HepG2 (cell line): Measurements from ENCODE around the gene C1orf159. TPM values are rescaled to one million over a fixed set of nuclear protein-coding genes. Genes with fewer than 3 reads are reported as not detected.

Experiments used
- ATAC-seq: fragments of 200-7000 bp; cut with Tn5 transposase; 3 replicates; pipeline ENCODE4 v1.9.1; 2020; ENCODE audit warnings: mild to moderate bottlenecking, moderate library complexity
- BruUV-seq: library from RNA; stranded (reverse); fragments of 400-500 nt; replicated peaks from 2 replicates; lab custom pipeline; 2021; lab: Mats Ljungman, UMichigan
- CTCF ChIA-PET: fragments of 300-600 bp; formaldehyde crosslinking; extraction: SDS; loops from one replicate; lab custom pipeline; 2021; ENCODE audit warnings: low total read pairs, inconsistent platforms, low intra/inter-chr PET ratio; lab: Yijun Ruan, JAX
- POLR2A ChIA-PET: fragments of 350-600 bp; sonication (Branson Sonifier 250); formaldehyde crosslinking; loops from one replicate; lab custom pipeline; 2020; ENCODE audit warnings: antibody characterized with exemption, inconsistent platforms; lab: Yijun Ruan, JAX
- DNase-seq: peaks from one replicate; pipeline ENCODE4 v3.0.0-alpha.2; 2015; ENCODE audit warnings: low spot score
- FAIRE-seq: peaks from 3 replicates; lab custom pipeline; 2011; peaks lifted over from hg19 to GRCh38; lab: Jason Lieb, UNC
- H2AFZ ChIP-seq: one replicate; pipeline ENCODE4 v1.6.1; 2011; ENCODE audit warnings: low read length, inconsistent platforms
- H3K27ac ChIP-seq: fragments of 300-600 bp; 3 replicates; pipeline ENCODE4 v1.8.0; 2011; ENCODE audit warnings: mixed run types, mild to moderate bottlenecking, mixed read lengths, low read length, inconsistent platforms; ENCODE audit not compliant: insufficient read depth; ENCODE audit errors: extremely low read length
- H3K27me3 ChIP-seq, 2 experiments: fragments of 200-600 bp in 1 of 2; 2 replicates in 1 of 2; 3 replicates in 1 of 2; pipeline versions ENCODE4 v1.6.0 to v1.8.0; 2011; ENCODE audit warnings: low read length in 2 of 2, mild to moderate bottlenecking in 2 of 2, moderate library complexity in 2 of 2, inconsistent platforms in 1 of 2; ENCODE audit not compliant: insufficient read depth in 2 of 2, control insufficient read depth in 1 of 2
- H3K36me3 ChIP-seq, 2 experiments: fragments of 200-600 bp in 1 of 2; replicated peaks in 1 of 2; 2 replicates in 1 of 2; 3 replicates in 1 of 2; pipeline versions ENCODE4 v1.5.1 to v1.8.0; 2011; ENCODE audit warnings: low read length in 2 of 2, inconsistent platforms in 1 of 2; ENCODE audit not compliant: insufficient read depth in 2 of 2, control insufficient read depth in 1 of 2
- H3K4me1 ChIP-seq: 2 replicates; pipeline ENCODE4 v1.5.1; 2012; ENCODE audit warnings: low read length, inconsistent platforms; ENCODE audit not compliant: insufficient read depth
- H3K4me2 ChIP-seq: 2 replicates; pipeline ENCODE4 v1.6.0; 2011; ENCODE audit warnings: low read depth, low read length, inconsistent platforms
- H3K4me3 ChIP-seq, 3 experiments: fragments of 200-600 bp in 1 of 3; sonication (generic), shearing (Covaris generic) in 1 of 3; replicated peaks in 1 of 3; 2 replicates each; pipeline ENCODE4 v1.5.1; 2011 to 2016; ENCODE audit warnings: low read length in 3 of 3, inconsistent platforms in 2 of 3, low read depth in 2 of 3, mild to moderate bottlenecking in 2 of 3, control low read depth in 1 of 3, mixed read lengths in 1 of 3; ENCODE audit not compliant: insufficient read depth in 1 of 3
- H3K79me2 ChIP-seq: one replicate; pipeline ENCODE4 v1.6.1; 2011; ENCODE audit warnings: low read length, inconsistent platforms; ENCODE audit not compliant: insufficient read depth
- H3K9ac ChIP-seq: 2 replicates; pipeline ENCODE4 v1.6.0; 2011; ENCODE audit warnings: mild to moderate bottlenecking, low read depth, low read length, inconsistent platforms; ENCODE audit not compliant: insufficient read depth
- H3K9me3 ChIP-seq: 2 replicates; pipeline ENCODE4 v1.5.1; 2012; ENCODE audit warnings: mild to moderate bottlenecking, low read length
- H4K20me1 ChIP-seq: 2 replicates; pipeline ENCODE4 v1.6.0; 2011; ENCODE audit warnings: inconsistent platforms, mild to moderate bottlenecking, low read length, moderate library complexity; ENCODE audit not compliant: insufficient read depth
- AHR ChIP-seq: IDR thresholded peaks from 2 replicates; pipeline ENCODE4 v1.6.1; 2018; ENCODE audit warnings: missing genetic modification reagents, missing compliant biosample characterization
- ATF7 ChIP-seq, 2 experiments: fragments of 450-650 bp in 1 of 2; sonication (generic) in 1 of 2; formaldehyde crosslinking in 1 of 2; IDR thresholded peaks; 2 replicates each; pipeline versions ENCODE4 v1.4.0 to v1.6.1; 2016 to 2020; ENCODE audit warnings: antibody characterized with exemption in 1 of 2, mild to moderate bottlenecking in 1 of 2, missing genetic modification reagents in 1 of 2
- ETV5 ChIP-seq: IDR thresholded peaks from 2 replicates; pipeline ENCODE4 v1.6.1; 2018; ENCODE audit warnings: missing biosample characterization, missing genetic modification reagents, inconsistent platforms, borderline replicate concordance
- FOSL2 ChIP-seq: sonication (generic); formaldehyde crosslinking; IDR thresholded peaks from 2 replicates; pipeline ENCODE4 v1.4.0; 2020; ENCODE audit warnings: missing genetic modification reagents
- GTF3A ChIP-seq: sonication (generic); formaldehyde crosslinking; conservative IDR thresholded peaks from 2 replicates; pipeline ENCODE4 v1.4.0; 2020; ENCODE audit warnings: mild to moderate bottlenecking, missing genetic modification reagents
- HMG20B ChIP-seq: conservative IDR thresholded peaks from 2 replicates; pipeline ENCODE4 v1.6.1; 2016; ENCODE audit warnings: missing genetic modification reagents, missing compliant biosample characterization
- HOXD1 ChIP-seq: sonication (generic); formaldehyde crosslinking; IDR thresholded peaks from 2 replicates; pipeline ENCODE4 v1.5.0; 2020; ENCODE audit warnings: missing genetic modification reagents
- MED1 ChIP-seq: sonication (generic); formaldehyde crosslinking; IDR thresholded peaks from 2 replicates; pipeline ENCODE4 v1.4.0; 2020; ENCODE audit warnings: missing genetic modification reagents
- MNT ChIP-seq: fragments of 450-650 bp; IDR thresholded peaks from 2 replicates; pipeline ENCODE4 v1.6.1; 2016
- NFIB ChIP-seq: sonication (generic); formaldehyde crosslinking; IDR thresholded peaks from 2 replicates; pipeline ENCODE4 v1.9.0; 2021; ENCODE audit warnings: missing genetic modification reagents, mild to moderate bottlenecking, borderline replicate concordance
- RARA ChIP-seq: IDR thresholded peaks from 2 replicates; pipeline ENCODE4 v1.6.1; 2016; ENCODE audit warnings: missing genetic modification reagents, missing compliant biosample characterization
- TAF1 ChIP-seq: sonication (generic); formaldehyde crosslinking; IDR thresholded peaks from 2 replicates; pipeline ENCODE4 v1.4.0; 2020; ENCODE audit warnings: missing genetic modification reagents
- ZBTB44 ChIP-seq: sonication (generic); formaldehyde crosslinking; IDR thresholded peaks from 2 replicates; pipeline ENCODE4 v1.4.0; 2020; ENCODE audit warnings: missing genetic modification reagents
- ZC3H4 ChIP-seq: sonication (generic); formaldehyde crosslinking; IDR thresholded peaks from 2 replicates; pipeline ENCODE4 v1.4.0; 2020; ENCODE audit warnings: missing genetic modification reagents, borderline replicate concordance
- ZMYM3 ChIP-seq: sonication (generic); formaldehyde crosslinking; IDR thresholded peaks from 2 replicates; pipeline ENCODE4 v1.5.1; 2020; ENCODE audit warnings: mild to moderate bottlenecking, missing genetic modification reagents
- ZNF138 ChIP-seq: sonication (generic); formaldehyde crosslinking; IDR thresholded peaks from 2 replicates; pipeline ENCODE4 v1.5.0; 2020; ENCODE audit warnings: mild to moderate bottlenecking, low read depth, missing genetic modification reagents
- WGBS: methylation state at CpG from one replicate; pipeline ENCODE4 v1.1.6; 2017; ENCODE audit warnings: low lambda C conversion rate; 5-methylcytosine and 5-hydroxymethylcytosine counted together
- in situ Hi-C: cut with HindIII; loops from 2 replicates; pipeline ENCODE4 v1.10.0; 2017; ENCODE audit warnings: low pct_unique_long_range_greater_than_20kb; ENCODE audit not compliant: extremely low pct_ligation_motif_present
- intact Hi-C: fragments of 100-400 bp; cut with micrococcal nuclease; formaldehyde crosslinking; loops from one replicate; pipeline ENCODE4 v1.10.0; 2022; ENCODE audit not compliant: unreplicated experiment
- polyA plus RNA-seq, 8 experiments: library from polyadenylated mRNA; depleted of rRNA in 3 of 8; stranded (reverse) in 7 of 8; unstranded in 1 of 8; fragments of >200 nt; fragmentation: Illumina TruSeq in 4 of 8; extraction: Trizol in 4 of 8; gene quantifications; 2 replicates each; pipeline versions ENCODE4 v1.2.1 to v1.2.3, GENCODE V29; 2011 to 2016; ENCODE audit warnings: low read depth in 4 of 8, missing spikeins in 1 of 8, mixed read lengths in 1 of 8; ENCODE audit not compliant: insufficient read depth in 1 of 8
- total RNA-seq, 5 experiments: library from RNA; depleted of rRNA; stranded (reverse); fragments of >200 nt; fragmentation: Illumina TruSeq; extraction: Trizol; gene quantifications; 2 replicates each; pipeline ENCODE4 v1.2.3, GENCODE V29; 2016; ENCODE audit warnings: low read depth in 1 of 5

Gene C1orf159
- total and polyA plus RNA-seq, 2 of the 13 experiments (the other 11 are each of a cell fraction or from before 2014, with no cell fraction given) = 3.8 to 6.7 TPM

- ChIA-PET CTCF (no interaction called here), POLR2A (no interaction called here)
- DNase-seq (no peak), ATAC-seq (no peak), FAIRE-seq (no peak)
- H3K36me3 ChIP-seq = peaks cover 32 to 57% of the 10 kb centered on the region in 2 experiments; a peak in 4 of 5 replicates
- no TSS peak for BruUV-seq
- H3K4me1 ChIP-seq = peaks cover 29% of the 10 kb centered on the region
- no peaks in the 10 kb centered on the region for H3K9me3 ChIP-seq
- no peak overlapping the region for H3K4me2 ChIP-seq
- WGBS = 100% methylated on average over 18 of the region's 60 CpGs
- no peak overlapping the region for H2AFZ ChIP-seq
- no peak overlapping the region for H3K27ac ChIP-seq
- in situ Hi-C loops (no loop called here), intact Hi-C loops (no loop called here)
- no peak overlapping the region for H3K9ac ChIP-seq
- H4K20me1 ChIP-seq = peaks cover 10% of the 10 kb centered on the region; the same call in 1 of the 2 replicates
- no peaks in the 10 kb centered on the region for H3K27me3 ChIP-seq
- H3K79me2 ChIP-seq = peaks cover 11% of the 10 kb centered on the region
- no peak overlapping the region for H3K4me3 ChIP-seq
- TF ChIP-seq HMG20B (no peak), MNT (no peak), MED1 (CRISPR knock-in tag) (no peak), ZNF138 (no peak), ZBTB44 (CRISPR knock-in tag) (no peak), TAF1 (CRISPR knock-in tag) (no peak), GTF3A (CRISPR knock-in tag) (no peak), FOSL2 (CRISPR knock-in tag) (no peak), ATF7 (IDR thresholded peaks at IDR 0.05) (no peak), ATF7 (CRISPR knock-in tag; IDR thresholded peaks at IDR 0.05) (no peak), ZC3H4 (CRISPR knock-in tag) (no peak), ETV5 (no peak), AHR (CRISPR knock-in tag) (no peak), RARA (CRISPR knock-in tag) (no peak), ZMYM3 (CRISPR knock-in tag) (no peak), NFIB (CRISPR knock-in tag) (no peak), HOXD1 (CRISPR knock-in tag) (no peak)
Measured at GRCh38 chr1:1041092-1041523, 74.8 kb downstream of the C1orf159 start.
